ENCODE data around the gene CDH22. TPM values are rescaled to one million over a fixed set of nuclear protein-coding genes. Genes with fewer than 3 reads are reported as not detected.

CDH22 gene
- total and polyA plus RNA-seq, 9 of the 15 experiments (the other 6 are each of a cell fraction or from before 2014, with no cell fraction given), result 0.07 to 0.08 TPM; not detected in 7

DNA sequence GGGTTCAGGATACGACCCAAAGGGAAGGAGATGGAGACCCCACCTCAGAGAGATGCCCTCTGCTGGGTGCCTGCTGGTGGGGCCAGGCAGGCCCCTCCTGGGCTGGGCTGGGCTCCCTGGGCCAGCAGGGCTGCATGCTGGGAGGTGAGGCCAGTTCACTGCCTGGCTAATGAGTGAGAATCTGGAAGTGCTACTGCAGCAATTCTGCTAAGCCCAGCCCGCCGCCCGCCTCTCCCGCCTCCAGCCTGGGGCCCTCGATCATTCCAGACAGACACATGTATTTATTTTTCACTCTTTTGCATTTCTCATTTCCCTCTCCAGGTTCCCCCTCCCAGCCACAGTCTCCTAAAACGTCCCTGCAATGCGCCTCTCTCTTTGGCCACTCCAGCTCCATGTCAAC, 79.6 kb downstream of the CDH22 start (continued):
- TF ChIP-seq RBM22 (IDR thresholded peaks at IDR 0.05; ENCODE audit: low read depth, low read length, poor library complexity, severe bottlenecking), result no peak
- no peak for TF ChIP-seq TCFL5 (CRISPR knock-in tag; conservative IDR thresholded peaks at IDR 0.05)

GRCh38 chr20:46227272-46227767, 81.0 kb downstream of the CDH22 start:
- CTCF ChIA-PET (ENCODE audit: low intra/inter-chr PET ratio), result no interaction called here
- no peak overlapping the region for H3K4me2 ChIP-seq (ENCODE audit: insufficient read depth, low read length)

More at GRCh38 chr20:46227272-46227767, 81.0 kb downstream of the CDH22 start:
- WGBS (ENCODE audit: insufficient coverage, low coverage, missing lambda C conversion rate), result 30% methylated on average over 14 of the region's 33 CpGs
- peaks cover 5% of the 10 kb centered on the region; the same call in 1 of the 2 replicates for H4K20me1 ChIP-seq (replicated peaks; ENCODE audit: control insufficient read depth, insufficient read depth, low read length)
- H3K4me1 ChIP-seq (replicated peaks in 1 of 2; ENCODE audit: control insufficient read depth in 2 of 2, insufficient read depth in 2 of 2, low read length in 2 of 2), result peaks cover 0 to 10% of the 10 kb centered on the region in 2 experiments; a peak in 2 of 5 replicates
- no peak overlapping the region for H3K9ac ChIP-seq (ENCODE audit: insufficient read depth in 1 of 2, low read depth in 2 of 2, low read length in 2 of 2)
- in situ Hi-C loops (cut with MboI) (no loop called here), intact Hi-C loops (cut with micrococcal nuclease) (no loop called here)
- no peak for TF ChIP-seq RFX1 (IDR thresholded peaks at IDR 0.05)
- no peak for TF ChIP-seq SAP30 (IDR thresholded peaks at IDR 0.05; ENCODE audit: borderline replicate concordance, insufficient read depth, low read depth, low read length, poor library complexity, severe bottlenecking)
- TF ChIP-seq EWSR1 (IDR thresholded peaks at IDR 0.05; ENCODE audit: borderline replicate concordance, low read depth, partially characterized antibody), result no peak
- no peak for TF ChIP-seq ZNF133 (CRISPR knock-in tag; IDR thresholded peaks at IDR 0.05)
- ATAC-seq (peak; percentile 45; the same call in 1 of the 3 replicates), FAIRE-seq (no peak), DNase-seq (ENCODE audit: extremely low read depth in 1 of 4, low spot score in 3 of 4) (peak in 2 of 4 experiments; percentile 42 to 50)
- H3K9me3 ChIP-seq (replicated peaks; ENCODE audit: control insufficient read depth, insufficient read depth, low read depth, low read length), result no peaks in the 10 kb centered on the region
- no TSS peak for BruUV-seq (replicated peaks)
- POLR2A ChIA-PET, result no interaction called here
- no peaks in the 10 kb centered on the region for H3K36me3 ChIP-seq (ENCODE audit: control insufficient read depth, insufficient read depth, low read length)
- H2AFZ ChIP-seq (ENCODE audit: low read depth, low read length), result no peak overlapping the region
- H3K9me1 ChIP-seq (ENCODE audit: control insufficient read depth, insufficient read depth, low read length), result no peaks in the 10 kb centered on the region
- H3K79me2 ChIP-seq (ENCODE audit: control insufficient read depth, insufficient read depth, low read length), result no peaks in the 10 kb centered on the region
- no peak overlapping the region for H3K4me3 ChIP-seq
- peaks cover 0 to 16% of the 10 kb centered on the region in 2 experiments; a peak in 2 of 5 replicates for H3K27me3 ChIP-seq (ENCODE audit: control insufficient read depth in 2 of 2, insufficient read depth in 2 of 2, low read length in 2 of 2)
- no peak overlapping the region for H3K27ac ChIP-seq (ENCODE audit: extremely low read depth, low read depth, low read length)
